Progenitor cell of endocrine pancreas (in vitro differentiated cells): ENCODE data around the gene DNLZ. TPM values are rescaled to one million over a fixed set of nuclear protein-coding genes. Genes with fewer than 3 reads are reported as not detected.

ENCODE experiments used
- DNase-seq: peaks from one replicate; pipeline ENCODE4 v3.0.0; 2021; ENCODE audit warnings: low spot score; ENCODE audit not compliant: unreplicated experiment
- H3K27ac Mint-ChIP-seq: 2 replicates; pipeline ENCODE4 v1.8.0; 2021; ENCODE audit warnings: mild to moderate bottlenecking, moderate library complexity, mixed read lengths
- H3K27me3 Mint-ChIP-seq: 2 replicates; pipeline ENCODE4 v1.8.0; 2021; ENCODE audit warnings: mixed read lengths
- H3K36me3 Mint-ChIP-seq: 2 replicates; pipeline ENCODE4 v1.8.0; 2022; ENCODE audit warnings: mixed read lengths; ENCODE audit not compliant: insufficient read depth
- H3K4me1 Mint-ChIP-seq: 2 replicates; pipeline ENCODE4 v1.8.0; 2021; ENCODE audit warnings: low read depth, mixed read lengths
- H3K4me3 Mint-ChIP-seq: 2 replicates; pipeline ENCODE4 v1.8.0; 2021; ENCODE audit warnings: low read depth, mild to moderate bottlenecking, moderate library complexity, mixed read lengths
- H3K9me3 Mint-ChIP-seq: 2 replicates; pipeline ENCODE4 v1.8.0; 2021; ENCODE audit warnings: low read depth, mixed read lengths
- CTCF ChIP-seq: fragments of 200-600 bp; sonication (generic); IDR thresholded peaks from one replicate; pipeline ENCODE4 v1.5.0; 2021; ENCODE audit warnings: antibody characterized with exemption, mild to moderate bottlenecking; ENCODE audit not compliant: unreplicated experiment
- total RNA-seq: library from RNA; stranded (reverse); gene quantifications from 2 replicates; pipeline ENCODE4 v1.2.1, GENCODE V29; 2021

Gene DNLZ
- total RNA-seq, 1 donor from 2014 or later: 16.2 TPM

DNA sequence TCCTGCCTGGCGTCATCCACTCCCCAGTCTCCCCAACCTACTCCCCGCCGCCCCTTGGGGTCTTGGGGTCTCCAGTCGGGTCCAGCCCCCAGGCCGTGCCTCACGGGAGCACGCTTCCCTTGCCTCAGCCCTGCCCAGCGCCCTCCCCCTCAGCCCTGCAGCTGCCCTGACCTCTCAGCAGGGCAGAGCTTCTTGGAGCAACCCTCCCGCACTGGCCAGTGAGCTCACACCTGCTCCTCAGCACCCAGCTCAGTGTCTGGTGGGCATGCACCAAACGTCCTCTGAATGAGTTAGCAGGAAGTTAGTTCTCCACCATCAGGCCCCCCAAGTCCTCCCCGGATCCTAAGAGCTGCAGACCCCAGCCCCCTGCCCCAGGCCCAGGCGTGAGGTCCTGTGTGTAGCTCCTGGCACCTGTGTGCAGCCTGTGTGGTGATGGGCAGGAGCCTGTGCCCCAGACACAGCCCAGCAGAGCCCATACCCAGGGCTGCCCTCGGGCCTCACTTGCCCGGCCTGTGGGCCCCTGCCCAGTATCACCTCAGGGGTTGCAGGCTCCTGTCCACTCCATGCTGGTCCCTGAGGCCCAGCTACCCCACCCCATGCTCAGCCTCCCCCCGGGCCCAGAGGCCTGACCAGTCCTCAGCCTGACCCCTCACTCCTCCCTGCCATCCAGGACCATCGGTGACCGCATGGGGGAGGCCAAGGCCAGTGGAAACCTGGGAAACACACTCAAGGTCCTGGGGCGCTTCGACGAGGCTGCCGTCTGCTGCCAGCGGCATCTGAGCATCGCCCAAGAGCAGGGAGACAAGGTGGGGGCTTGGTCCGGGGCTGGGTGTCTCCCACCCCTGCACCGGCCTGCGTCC, 28.0 kb downstream of the DNLZ start:
- DNase-seq: no peak
- Mint-ChIP-seq H3K9me3 (no peaks in the 10 kb centered on the region), H3K27me3 (no peaks in the 10 kb centered on the region), H3K27ac (no peak overlapping the region), H3K4me3 (no peak overlapping the region), H3K36me3 (peaks cover 4% of the 10 kb centered on the region), H3K4me1 (no peaks in the 10 kb centered on the region)
- TF ChIP-seq CTCF: no peak

- H3K9me3 Mint-ChIP-seq: no peaks in the 10 kb centered on the region
- no peak overlapping the region for H3K4me3 Mint-ChIP-seq
- no peaks in the 10 kb centered on the region for H3K27me3 Mint-ChIP-seq
- no peaks in the 10 kb centered on the region for H3K4me1 Mint-ChIP-seq
- peaks cover 3% of the 10 kb centered on the region for H3K36me3 Mint-ChIP-seq
- no peak for TF ChIP-seq CTCF
- H3K27ac Mint-ChIP-seq: no peak overlapping the region
- no peak for DNase-seq
These were observed 29.0 kb downstream of the DNLZ start for GRCh38 chr9:136334541-136334940.

- no peak overlapping the region for H3K27ac Mint-ChIP-seq
- H3K27me3 Mint-ChIP-seq: no peaks in the 10 kb centered on the region
- peaks cover 4% of the 10 kb centered on the region for H3K4me1 Mint-ChIP-seq
- H3K36me3 Mint-ChIP-seq: no peaks in the 10 kb centered on the region
- no peaks in the 10 kb centered on the region for H3K9me3 Mint-ChIP-seq
- TF ChIP-seq CTCF: no peak
- no peak overlapping the region for H3K4me3 Mint-ChIP-seq
- DNase-seq: no peak
These were observed 30.1 kb downstream of the DNLZ start for GRCh38 chr9:136333486-136333885.

DNA sequence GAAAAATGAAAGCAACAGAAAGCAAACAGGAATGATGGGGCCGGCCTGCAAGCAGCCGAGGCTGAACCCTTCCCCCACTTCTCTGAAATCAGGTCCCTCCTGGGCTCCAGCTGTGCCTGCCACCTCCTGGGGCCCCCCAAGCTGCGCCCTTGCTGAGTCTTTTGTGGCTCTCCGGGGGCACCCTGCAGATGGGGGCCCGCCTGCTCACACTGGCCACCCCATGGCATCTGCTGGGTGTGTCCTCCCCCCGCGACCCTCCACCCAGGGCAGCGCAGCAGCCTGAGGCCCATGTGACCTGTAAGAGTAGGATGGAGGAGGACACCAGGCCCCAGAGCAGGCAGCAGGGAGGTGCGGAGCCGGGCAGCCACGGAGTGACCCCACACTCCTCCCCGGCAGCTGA, 30.5 kb downstream of the DNLZ start:
- no peak for TF ChIP-seq CTCF
- Mint-ChIP-seq H3K27ac (no peak overlapping the region), H3K27me3 (no peaks in the 10 kb centered on the region), H3K9me3 (no peaks in the 10 kb centered on the region), H3K4me3 (no peak overlapping the region), H3K4me1 (peaks cover 4% of the 10 kb centered on the region), H3K36me3 (no peaks in the 10 kb centered on the region)
- DNase-seq: no peak

DNA sequence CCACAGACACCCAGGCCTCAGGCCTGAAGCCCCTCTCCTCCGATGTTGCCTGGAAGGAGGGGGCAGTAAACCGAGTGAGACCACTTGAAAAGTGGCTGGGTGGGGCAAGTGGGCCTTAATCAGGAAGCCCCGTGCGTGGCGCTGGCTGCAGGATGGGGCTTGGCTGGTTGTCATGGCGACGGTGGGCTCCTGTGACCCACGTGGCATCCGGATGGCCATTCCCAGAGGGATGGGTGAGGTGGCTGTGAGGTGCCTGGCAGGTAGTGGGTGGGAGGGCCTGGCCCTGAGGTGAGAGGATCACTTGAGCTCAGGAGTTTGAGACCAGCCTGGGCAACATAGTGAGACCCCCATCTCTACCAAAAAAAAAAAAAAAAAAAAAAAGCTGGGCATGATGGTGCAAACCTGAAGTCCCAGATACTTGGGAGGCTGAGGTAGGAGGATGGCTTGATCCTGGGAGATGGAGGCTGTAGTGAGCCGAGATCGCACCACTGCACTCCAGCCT, 31.0 kb downstream of the DNLZ start:
- H3K4me1 Mint-ChIP-seq: peaks cover 4% of the 10 kb centered on the region
- H3K36me3 Mint-ChIP-seq: no peaks in the 10 kb centered on the region
- no peak overlapping the region for H3K4me3 Mint-ChIP-seq
- no peak for TF ChIP-seq CTCF
- H3K27me3 Mint-ChIP-seq: no peaks in the 10 kb centered on the region
- DNase-seq: no peak
- no peaks in the 10 kb centered on the region for H3K9me3 Mint-ChIP-seq
- H3K27ac Mint-ChIP-seq: no peak overlapping the region
